Stimulated activated CD8-positive, alpha-beta memory T cell treated with anti-CD3 and anti-CD28 coated beads, Interleukin-15, amount 100 ng/mL, for 4 hours (primary cell): ENCODE results near the gene PACSIN3.
"Not testable (repeated sequence)": the region's sequence is repeated elsewhere in the genome, so short reads cannot be mapped to it uniquely, and the experiment has no call there.

ENCODE experiments used
- DNase-seq, 2 donors: peaks; one replicate each; pipeline ENCODE4 v3.0.0-alpha.2; 2020; ENCODE audit warnings: low read depth in 2 of 2

The PACSIN3 gene

DNA sequence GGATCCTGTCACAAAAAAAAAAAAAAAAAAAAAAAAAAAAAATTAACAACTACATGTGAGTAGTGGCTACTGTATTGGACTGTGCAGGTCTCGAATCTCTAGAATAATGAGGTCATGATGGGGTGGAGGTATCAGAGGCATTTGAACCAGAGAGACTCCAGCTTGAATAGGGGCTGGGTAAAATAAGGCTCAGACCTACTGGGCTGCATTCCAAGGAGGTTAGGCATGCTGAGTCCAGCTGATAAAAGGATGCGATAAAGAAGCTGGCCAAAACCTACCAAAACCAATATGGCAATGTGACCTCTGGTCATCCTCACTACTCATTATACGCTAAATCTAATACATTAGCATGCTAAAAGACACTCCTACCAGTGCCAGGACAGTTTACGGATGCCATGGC is 5.9 kb upstream of the PACSIN3 start:
- DNase-seq: no peak

- DNase-seq: not testable (repeated sequence)
Measured at GRCh38 chr11:47191137-47191536, 4.9 kb upstream of the PACSIN3 start.

GRCh38 chr11:47189100-47189834 is 3.0 kb upstream of the PACSIN3 start:
- DNase-seq: no peak

DNA sequence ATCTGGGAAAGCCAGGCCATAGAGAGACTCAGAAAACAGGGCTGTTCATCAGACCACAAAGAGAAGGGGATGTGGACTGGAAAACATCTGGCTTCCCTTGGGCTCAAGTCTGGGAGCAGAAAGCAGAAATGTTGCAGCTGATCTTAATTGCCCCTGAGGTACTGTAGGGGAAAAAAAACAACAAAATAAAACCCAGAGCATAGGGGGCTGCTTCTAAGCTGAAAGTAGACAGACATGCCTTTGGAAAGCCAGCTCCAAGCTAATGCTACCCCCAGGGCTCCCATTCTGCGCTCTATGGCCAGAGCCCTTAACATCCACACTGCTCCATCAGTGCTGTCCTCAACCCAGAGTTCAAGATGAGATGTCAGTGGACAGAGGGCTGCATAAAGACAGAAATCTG is 2.0 kb upstream of the PACSIN3 start:
- DNase-seq: no peak

GRCh38 chr11:47187723-47188122 is 1.5 kb upstream of the PACSIN3 start:
- no peak for DNase-seq

DNA sequence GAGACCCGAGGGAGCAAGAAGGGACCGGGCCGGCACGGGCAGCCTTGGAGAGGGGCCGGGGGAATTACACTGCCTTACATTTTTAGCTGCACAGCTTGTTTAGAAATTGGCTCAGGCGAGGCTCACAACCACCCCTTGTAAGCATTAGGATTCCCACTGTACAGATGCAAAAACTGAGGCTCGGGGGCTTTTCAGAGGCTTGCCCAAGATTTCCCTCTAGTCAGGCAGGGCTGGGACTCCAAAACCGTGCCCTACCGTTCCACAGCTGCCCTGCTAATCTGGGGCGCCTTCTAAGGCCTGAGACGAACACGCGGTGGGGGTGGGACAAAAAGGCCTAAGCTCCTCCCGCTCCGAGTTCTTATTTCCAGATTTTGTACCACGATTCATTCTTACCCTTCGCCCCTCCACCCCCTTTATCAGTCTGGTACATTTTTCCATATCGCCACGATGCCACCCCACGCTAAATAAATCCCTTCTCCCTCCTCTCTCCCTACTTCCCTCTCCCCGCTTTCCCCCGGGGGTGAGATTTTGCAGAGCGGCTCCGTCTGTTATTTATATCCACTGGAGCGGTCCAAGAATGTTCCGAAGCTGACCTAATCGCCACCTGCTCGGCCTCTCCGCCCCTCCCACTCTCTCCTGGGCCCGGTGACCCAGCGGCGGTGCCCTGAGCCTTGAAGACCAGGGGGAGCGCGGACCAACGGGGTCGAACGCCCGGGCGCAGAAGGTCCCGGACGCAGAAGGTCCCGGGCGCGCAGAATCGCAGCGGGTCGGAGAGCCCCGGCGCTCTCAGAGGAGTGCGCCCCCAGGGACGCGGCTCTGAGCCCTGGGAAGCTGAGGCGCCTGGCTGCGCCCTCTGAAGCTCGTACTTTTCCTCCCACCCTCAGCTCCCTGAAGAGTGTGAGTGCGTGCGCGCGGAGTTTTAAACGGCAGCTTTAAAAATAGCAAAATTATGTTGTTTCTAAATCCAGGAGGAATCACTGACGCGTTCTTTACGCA is 764 bp upstream of the PACSIN3 start:
- DNase-seq: peak in 1 of 2 donors; percentile 22

GRCh38 chr11:47185305-47186075 is 744 bp downstream of the PACSIN3 start:
- DNase-seq: no peak

DNA sequence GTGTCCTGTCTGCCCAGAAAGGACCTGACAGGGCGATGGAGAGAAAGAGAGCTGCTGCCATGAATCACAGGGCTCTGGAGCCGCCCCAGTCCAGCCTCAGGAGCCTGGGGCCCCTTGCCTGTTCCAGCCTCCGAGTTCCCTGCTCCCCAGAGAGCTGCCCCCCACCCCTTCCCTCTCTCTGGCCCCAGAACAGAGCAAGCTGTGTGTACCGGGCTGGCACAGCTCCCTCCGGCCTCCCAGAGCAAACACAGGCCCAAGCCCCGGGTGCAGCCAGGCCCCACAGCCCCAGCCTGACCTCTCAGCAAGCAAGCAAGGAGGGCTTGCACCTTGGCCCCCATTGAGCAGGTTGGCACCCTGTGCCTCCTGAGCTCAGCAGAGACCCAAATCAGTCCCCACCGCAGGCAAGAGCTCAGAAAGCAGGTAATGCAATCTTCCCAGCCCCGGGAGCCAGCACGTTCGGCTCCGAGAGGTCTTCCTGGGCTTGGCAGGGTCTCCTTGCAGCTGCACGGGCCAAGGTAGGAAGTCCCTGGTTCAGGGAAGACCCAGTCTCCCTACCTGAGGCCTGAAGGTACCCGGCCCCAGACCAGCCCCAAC is 1.4 kb downstream of the PACSIN3 start:
- no peak for DNase-seq

DNA sequence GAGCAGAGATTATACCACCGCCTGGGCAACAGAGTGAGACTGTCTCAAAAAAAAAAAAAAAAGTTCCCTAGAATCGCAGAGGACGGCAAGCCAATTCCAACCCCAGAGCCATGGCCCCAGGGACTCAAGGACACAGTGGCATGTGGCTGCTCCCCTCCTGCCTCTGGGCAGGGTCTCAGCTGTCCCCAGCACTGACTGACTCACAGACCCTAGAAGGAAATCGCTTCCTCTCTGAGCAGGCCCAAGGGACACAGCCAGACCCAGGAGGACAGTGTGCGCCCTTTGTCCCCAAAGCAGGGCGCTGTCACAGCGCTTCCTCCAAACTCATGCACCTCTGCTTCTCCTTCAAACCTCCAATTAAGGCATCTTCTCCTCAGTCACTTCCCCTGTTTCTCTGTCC is 2.3 kb downstream of the PACSIN3 start:
- no peak for DNase-seq

- DNase-seq: no peak
Measured at GRCh38 chr11:47183031-47183856, 3.0 kb downstream of the PACSIN3 start.

DNA sequence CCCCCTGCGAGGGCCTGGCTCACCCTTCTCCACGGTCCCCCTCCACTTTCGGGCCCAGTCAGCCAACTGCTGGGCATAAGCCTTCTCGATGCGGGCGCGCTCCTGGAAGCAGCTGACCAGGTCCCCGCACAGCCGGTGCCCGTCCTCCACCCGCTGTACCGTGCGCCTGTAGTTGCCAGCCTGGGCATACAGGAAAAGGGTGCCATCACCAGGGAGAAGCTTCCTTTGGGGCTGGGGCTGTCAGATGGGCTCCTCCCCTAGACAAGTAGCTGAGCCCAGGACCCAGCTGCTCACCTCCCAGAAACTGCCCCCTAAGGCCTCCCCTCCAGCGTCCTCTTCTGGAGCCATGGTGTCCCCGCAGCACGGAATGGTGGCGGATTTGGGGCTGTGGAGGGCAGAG is 3.9 kb downstream of the PACSIN3 start:
- DNase-seq: no peak

DNA sequence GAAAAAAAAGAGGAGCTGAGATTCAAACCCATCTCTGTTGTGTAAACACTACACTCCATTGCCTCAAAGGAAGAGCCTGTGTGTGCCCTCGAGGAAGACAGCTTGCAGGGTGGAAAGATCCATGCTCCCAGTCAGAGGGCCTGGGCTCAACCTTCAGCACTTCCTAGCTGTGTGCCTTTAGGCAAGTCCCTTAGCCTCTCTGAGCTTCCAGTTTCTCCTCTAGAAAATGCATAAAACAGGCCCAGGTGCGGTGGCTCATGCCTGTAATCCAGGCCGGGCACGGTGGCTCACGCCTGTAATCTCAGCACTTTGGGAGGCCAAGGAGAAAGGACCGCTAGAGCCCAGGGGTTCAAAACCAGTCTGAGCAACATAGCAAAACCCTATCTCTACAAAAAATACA is 5.0 kb downstream of the PACSIN3 start:
- no peak for DNase-seq

DNA sequence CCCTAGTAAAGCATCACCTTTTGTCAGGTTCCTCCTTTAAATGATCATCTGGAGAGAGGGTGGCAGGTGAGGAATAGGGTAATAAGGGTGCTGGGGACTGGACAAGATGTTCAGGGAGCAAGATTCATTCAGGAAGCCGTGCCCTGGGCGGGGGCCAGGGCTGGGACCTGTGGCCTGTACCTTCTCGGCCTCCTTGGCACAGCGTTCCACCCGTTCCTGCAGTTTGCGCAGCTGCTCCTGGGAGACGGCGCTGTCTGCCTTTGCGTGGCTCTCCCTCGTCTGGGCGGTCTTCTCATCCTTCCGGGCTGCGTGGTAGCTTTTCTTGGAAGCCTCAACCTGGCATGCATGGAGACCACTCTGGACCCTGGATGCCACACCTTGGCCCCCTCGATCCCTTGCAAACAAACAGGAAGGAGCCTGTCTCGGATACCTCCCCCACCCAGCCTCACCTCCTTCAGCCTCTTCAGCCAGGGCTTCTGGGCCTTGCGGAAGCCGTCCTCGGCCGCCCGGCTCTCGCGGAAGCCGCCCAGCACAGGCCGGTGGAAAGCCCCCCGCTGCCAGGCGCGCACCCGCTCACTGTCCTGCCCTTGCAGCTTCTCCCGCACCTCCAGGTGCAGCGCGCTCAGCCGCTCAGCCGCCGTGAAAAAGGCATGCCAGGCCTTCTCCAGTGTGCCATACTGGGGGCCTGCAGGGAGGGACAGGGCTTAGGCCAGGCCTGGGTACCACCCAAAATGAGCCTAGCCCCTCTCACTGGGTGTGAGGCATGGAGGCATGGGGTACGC is 6.0 kb downstream of the PACSIN3 start:
- no peak for DNase-seq

DNA sequence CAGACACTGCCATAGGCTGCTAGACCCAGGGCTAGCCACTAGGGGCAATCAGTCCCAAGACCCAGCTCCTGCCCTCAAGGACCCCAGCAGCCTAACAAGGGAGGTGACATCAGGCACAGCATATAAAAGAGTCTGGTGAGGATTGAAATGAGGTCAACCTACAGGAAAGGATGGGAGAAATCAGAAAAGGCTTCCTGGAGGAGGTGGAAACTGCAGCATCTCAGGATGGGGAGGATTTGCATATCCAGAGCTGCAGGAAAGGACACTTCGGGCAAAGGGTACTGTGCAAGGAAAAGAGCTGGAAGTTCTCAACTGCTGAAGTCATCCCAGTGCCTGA is 6.6 kb downstream of the PACSIN3 start:
- no peak for DNase-seq

GRCh38 chr11:47178737-47179654 is 7.2 kb downstream of the PACSIN3 start:
- DNase-seq: no peak

GRCh38 chr11:47178316-47178715 is 7.9 kb downstream of the PACSIN3 start:
- DNase-seq: no peak

- no peak for DNase-seq
Measured at GRCh38 chr11:47177846-47178245, 8.4 kb downstream of the PACSIN3 start.

DNA sequence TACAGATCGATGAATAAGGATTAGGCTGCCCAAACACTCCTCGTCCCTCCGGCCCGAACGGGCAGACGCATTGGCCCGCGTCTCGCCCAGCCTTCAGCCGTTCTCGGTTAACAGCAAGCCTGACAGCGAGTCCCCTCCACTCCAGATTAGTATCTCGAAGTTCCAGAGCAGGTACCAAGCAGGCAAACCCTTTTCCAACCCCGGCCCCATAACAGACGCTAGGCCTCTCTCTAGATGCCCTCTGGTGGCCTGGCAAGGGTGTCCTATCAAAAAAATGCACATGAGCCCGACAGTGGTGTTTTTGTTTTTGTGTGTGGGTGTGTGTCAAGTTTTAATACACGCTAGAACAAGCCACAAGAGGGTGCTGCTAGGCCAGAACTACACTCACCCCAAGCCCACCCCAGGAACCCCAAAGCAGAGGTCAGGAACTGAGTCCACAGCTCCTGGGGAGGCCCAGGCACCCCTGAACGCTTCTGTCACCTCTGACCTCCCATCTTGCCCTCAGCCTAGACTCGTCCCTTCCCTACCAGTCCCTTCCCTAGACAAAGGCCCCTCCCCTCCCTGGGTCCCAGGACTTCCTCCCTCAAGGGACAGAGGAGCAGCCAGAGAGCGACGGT is 8.9 kb downstream of the PACSIN3 start:
- DNase-seq: peak; percentile 42 to 67
